GM19455 (cell line): Measurements from ENCODE around the gene EVC.

Source experiments
- ATAC-seq: cut with Tn5 transposase; IDR thresholded peaks from one replicate; pipeline ENCODE4 v1.9.1; 2021; ENCODE audit not compliant: unreplicated experiment

EVC gene

DNA sequence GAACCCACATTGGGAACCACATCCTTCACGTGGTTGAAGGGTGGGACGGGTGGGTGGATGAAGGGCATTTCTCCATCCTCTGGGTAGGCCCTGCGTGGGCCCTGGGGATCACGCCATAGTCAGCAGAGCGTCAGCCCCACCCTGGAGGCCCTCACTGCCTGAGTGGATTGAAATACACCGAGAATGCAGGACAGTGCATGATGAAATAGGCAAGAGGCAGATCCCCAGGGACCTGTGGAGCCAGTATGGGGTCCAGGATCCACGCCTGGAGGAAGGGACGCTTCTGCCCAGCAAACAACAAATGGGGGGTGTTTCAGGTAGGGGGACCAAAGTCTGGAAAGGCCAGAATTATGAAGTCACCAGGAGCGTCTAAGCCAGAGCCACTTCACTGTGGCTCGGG lies 19.4 kb downstream of the EVC start:
- ATAC-seq, result no peak

DNA sequence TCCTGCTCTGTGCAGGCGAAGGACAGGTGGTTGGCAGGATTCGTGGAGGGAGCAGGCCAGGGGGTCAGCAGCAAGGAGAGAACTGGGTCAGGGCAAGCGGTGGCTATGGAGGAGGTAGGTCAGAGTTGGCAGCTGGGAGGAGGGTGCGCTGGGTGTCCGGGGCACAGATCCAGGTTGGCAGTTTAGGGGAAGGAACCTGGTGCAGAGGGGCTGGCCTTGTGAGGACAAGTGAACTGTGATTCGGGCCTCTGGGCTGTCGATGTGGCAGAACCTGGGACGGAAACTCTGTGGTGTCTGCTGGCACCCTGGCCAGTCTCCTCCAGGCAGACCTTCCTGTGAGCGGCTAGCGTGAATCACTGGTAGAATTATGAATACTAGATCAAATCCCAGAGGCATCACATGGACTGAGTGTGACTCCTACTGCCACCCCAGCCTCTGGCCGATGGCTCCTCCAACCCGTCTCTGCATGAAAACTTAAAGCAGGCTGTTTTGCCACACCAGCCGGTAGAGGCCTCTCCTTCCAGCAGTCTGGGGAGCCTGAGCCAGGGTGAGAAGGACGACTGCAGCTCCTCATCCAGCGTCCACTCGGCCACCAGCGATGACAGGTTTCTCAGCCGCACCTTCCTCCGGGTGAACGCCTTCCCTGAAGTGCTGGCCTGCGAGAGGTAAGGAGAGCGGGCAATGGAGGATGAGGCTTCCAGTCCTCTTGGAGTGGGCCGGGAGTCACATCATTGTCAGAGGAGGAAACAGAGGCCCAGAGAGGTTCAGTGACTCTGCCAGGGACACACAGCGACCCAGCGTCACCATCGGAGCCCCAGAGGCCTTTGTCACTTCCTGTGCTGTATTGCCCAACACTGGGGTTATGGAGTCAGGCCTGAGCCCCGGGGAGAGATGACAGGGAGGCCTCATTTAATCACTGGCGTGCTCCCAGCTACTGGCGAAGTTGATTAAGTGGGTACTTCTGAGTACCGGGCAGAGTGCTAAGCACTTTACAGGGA lies 20.3 kb downstream of the EVC start:
- no peak for ATAC-seq

DNA sequence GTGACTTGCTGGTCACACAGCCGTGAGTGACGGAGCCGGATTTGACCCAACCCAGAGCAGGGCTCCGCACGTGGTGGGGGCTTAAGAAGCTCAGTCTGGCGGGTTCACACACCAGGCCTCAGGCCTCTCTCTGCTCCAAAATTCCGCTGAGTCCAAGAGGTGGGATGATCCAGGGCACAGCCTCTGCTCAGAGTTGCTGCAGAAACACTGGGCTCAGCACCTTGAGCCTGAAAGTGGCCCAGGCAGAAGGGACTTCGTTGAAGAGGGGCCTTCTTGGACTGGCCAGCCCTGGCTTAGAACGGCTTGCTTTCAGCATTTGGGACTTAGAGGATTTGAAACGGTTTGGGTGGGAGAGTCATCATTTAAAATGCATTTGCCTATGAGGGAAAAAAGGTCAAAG lies 21.2 kb downstream of the EVC start:
- ATAC-seq, result no peak

DNA sequence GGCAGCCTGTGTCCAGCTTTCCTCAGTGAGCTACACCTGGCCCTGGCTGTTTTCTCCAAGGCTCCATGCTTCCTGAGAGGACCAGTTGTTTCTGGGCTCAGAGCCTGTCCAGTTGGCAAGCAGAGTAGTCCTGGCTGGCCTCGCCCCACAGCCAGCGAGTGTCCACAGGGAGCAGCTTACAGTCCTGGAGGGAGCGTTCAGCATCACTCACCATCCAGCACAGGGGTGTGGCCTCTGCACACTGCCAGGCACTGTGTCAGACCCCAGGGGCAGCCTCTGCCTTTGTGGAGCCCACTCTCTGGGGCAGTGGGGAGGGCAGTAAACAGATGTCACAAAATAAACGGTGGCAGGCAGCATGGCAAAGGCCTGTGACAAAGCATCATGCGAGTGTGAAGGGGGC lies 23.9 kb downstream of the EVC start:
- no peak for ATAC-seq

DNA sequence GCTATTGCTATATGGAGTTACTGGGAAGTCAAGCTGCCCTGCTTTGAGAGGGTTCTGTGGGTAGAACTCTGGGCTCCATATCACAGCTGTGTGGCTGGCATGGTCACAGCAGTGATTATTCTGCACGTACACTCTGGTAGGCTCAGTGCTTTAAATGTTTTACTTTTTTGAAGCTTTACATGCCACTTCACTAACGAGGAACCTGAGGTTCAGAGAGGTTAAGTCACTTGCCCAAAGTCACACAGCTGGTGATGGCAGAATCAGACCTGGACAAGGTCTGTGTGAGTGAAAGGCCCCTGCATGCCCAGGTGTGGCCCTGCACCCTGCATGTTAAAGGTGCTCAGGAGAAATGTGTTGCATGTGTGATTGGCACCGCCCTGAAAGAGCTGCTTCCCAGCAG lies 24.5 kb downstream of the EVC start:
- no peak for ATAC-seq

DNA sequence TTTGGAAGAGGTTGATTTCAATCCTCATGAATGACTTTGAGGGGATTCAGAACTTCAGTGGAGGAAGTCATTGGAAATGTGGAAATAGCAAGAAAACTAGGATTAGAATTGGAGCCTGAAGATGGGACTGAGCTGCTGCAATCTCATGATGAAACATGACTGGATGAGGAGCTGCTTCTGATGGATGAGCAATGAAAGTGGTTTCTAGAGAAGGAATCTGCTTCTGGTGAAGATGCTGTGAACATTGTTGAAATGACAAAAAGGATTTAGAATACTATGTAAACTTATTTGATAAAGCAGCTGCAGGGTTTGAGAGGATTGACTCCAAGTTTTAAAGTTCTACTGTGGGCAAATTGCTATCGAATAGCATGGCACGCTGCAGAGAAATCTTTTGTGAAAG lies 27.1 kb downstream of the EVC start:
- no peak for ATAC-seq

DNA sequence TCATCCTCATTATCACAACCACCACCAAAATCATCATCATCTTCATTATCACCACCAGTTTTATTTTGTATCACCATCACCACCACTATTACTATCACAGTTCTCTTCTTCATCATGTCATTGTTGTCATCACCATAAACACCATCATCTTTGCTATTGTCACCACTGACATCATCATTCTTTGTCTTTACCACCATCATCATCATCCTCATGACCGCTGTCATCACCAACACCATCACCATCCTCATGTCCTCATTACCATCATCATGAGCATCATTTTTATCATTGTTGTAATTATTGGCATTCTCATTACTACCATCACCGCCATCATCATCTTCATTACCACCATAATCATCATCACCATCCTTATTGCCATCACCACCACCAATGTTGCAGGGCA lies 31.4 kb downstream of the EVC start:
- no peak for ATAC-seq

DNA sequence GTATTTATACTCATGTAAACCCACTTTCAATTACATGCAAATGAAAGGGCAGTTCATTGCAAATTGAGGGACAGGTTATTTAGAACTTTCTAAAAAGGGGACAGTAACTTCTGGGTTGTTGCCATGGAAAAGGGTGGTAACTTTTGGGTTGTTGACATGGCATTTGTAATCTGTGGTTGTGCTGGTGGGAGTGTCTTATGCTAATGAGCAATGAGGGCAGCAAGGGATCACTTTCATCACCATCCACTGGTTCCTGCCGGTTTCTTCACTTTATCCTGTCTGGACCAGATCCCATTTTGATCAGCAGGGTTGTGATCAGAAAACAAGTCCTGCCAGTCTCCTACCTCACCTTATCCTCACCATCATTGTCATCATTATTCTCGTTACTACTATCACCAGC lies 32.0 kb downstream of the EVC start:
- no peak for ATAC-seq

DNA sequence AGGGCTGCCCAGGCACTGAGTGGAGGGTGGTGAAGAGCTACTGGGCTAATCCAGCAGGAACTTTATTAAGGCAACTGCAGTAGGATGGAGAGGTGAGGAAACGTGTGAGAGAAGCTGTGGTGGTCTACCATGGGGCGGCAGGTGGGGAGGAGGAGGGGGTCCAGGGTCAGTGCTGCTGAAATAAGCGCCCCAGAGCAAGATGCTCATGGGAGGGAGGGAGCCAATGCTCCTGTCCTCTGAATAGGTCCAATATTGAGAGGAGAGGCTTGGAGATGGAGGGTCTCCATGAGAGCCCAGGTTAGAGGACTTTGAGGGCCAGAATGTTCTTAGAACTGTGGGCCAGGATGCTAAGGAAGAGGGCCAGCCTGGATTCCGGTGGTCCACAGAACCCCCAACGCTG lies 35.2 kb downstream of the EVC start:
- no peak for ATAC-seq

DNA sequence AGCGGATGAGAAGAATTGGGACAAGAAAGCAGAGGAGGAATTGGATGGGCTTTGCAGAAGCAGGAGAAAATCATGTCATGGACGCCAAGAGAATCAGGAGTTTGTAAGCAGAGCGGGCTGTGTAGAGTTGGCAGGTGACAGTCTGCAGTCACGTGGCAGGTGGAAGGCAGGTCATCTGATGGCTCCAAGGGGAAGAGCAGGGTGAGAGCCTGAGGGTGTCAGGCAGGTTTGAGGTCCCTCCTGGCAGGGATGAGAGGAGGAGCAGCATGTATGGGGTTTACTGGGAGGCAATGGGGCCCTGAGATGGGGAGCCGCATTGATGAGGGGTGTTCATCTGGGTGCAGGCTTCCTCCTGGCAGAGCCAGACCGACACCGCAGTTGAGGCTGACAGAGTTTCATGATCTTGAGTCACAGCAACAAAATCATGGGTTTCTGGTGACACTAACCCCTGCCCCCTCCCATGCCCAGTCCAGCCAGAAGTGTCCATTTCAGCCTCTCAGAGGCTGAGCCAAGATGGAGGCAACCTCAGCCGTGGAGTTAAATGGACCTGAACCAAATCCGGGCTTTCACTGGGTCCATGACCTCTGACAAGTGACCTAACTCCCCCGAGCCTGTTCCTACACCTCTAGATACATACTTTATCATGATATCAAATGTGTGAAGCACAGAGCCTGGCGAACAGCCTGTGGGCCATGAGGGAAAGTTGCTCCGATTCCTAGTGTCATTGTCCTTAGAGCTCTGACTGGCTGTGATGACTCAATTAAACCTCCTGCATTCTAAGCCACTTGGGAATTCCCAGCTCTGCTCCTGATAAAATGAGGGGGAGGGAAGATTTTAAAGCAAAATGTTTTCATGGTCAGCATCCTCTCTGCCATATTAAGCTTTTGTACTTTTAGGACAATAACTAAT lies 36.1 kb downstream of the EVC start:
- ATAC-seq, result no peak

DNA sequence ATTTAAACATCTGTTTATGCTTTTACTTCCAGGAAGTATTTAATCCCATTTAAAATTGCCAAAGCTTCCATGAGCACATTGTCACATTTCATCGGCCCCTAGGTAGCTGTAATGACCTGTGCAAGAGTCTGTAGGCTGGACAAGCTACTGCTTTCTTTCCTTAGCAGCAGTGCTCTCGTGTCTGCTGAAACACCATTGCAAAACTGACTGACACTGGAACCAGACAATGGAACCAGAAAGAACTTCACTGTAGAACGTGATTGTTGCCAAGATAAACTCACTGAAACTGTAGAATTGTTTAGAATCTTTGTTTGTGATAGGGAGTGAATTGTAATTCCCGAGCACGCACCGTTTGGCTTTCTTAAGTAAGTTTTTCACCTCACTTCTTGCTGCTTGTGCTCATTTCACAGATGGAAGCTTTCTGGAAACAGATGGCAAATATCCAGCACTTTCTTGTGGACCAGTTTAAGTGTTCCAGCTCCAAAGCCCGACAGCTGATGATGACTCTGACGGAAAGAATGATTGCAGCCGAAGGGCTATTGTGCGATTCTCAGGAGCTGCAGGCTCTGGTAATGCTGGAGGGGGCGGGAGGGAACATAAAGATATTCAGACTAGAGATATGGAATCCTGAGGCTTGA lies 36.9 kb downstream of the EVC start:
- ATAC-seq, result no peak

DNA sequence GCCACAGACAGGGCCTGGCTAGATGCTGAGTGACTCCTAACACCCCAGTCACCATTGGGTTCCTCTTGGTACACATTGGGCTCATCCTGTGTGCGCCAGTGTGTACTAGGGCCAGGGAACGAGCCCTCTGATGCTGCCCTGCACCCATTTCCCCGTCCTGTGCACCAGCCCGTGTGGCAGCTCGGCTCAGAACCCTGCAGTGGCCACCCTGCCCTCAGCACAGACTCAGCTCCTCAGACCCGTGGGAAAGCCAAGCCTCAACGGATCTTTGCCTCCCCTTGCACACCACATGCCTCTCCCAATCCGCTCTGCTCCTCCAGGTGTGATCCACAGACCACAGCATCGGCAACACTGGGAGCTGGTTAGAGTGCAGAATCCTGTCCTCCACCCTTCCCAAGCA lies 38.6 kb downstream of the EVC start:
- ATAC-seq, result no peak

DNA sequence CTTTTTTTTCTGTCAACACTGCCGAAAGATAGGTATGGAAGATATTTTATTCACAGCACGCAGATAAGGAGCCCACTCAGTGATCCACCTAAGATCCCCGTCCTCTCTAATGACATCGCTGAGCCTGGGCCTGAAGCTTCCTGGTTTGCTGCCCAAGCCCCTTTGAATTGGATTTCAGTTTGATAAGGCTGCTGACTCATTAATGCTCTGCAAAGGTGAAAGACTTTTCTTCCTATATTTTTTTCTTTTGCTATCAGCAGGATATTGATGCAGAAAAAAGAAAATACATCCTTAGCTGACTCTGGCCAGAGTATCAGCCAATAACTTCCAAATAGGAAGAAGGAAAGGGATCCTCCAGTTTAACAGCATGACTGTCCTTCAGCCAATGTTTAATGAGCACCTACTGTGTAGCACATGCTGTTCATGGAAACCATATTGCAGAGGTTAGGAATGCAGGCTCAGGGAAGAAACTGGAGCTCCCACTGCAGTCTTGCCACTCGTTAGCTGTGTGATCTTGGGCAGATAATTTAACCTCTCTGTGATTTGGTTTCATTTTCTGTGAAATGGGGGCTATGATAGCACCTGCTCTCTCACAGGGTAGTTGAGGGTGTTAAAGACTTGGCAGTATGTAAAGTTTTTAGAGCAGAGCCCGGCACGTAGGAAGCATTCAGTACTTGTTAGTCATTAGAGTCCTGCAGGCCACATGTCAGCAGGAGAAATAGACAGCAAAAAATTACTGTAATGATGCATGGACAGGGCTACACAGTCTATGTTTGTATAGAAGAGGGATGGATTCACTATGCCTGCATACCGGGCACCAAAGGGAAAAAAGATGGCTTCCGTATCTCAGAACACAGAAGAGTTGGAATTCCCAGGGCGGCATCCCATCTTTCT lies 39.3 kb downstream of the EVC start:
- ATAC-seq, result no peak

DNA sequence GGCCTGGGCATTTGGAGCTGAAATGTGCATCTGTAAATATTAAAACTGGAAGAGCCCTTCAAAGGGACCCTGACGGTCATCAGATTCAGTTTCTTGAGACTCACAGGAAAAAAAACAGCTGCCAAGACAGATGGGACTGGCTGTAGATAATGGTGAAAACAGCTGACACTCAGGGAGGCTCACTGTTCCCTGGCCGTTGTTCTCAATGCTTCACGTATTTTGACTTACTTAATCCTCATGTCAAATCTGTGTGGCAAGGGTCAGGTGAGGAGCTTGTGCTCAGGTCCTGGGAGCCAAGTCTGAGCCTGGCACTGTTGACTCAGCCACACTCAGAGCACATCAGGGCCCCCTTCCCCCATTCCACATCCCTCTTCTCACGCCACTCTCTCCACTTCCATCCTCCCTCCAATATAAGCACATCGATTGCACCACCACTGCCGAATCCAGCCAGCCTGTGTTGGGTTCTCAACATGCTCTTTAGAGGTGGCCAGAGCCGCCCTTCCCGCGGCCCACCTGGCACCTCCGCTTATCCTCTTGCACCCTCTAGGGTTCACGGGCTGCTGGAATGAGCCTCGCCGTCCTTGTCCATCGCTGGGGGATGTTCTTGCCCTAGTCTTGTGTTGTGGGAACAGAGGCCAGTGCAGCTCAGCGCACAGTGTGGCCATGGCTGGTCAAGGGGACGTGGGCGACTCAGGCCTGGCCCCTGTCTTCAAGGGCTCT lies 40.1 kb downstream of the EVC start:
- ATAC-seq, result no peak

DNA sequence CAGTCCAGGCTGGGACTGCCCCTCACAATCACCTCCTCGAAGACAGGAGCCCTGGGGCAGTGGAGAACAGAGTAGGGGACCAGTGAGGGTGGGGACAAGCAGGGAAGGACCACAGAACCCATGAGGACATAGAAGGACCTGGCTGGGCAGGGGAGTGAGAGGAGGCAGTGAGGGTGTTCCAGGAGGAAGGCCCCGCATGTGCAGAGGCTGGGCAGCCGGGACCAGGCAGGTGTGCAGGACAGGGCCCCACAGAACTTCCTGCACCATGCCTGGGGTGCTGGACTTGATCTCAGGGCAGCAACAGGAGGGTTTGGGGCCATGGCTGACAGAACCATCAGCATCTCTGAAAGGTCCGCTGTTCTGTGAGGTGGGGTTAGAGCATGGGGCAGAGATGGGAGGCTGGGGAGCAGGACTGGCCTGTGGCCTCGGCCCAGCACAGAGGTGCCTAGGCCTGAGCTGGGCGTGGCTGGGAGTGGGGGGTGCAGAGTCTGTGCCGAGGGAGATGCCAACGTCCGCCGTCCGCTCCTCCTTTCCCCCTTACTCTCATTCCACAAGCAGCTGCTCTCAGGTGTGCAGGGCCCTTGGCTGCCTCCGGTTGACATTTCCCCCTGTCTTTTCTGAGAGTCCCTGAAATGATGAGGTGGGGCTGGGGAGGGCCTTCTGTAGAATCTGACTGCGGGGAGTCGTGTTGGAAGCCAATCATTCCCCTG lies 40.8 kb downstream of the EVC start:
- no peak for ATAC-seq

DNA sequence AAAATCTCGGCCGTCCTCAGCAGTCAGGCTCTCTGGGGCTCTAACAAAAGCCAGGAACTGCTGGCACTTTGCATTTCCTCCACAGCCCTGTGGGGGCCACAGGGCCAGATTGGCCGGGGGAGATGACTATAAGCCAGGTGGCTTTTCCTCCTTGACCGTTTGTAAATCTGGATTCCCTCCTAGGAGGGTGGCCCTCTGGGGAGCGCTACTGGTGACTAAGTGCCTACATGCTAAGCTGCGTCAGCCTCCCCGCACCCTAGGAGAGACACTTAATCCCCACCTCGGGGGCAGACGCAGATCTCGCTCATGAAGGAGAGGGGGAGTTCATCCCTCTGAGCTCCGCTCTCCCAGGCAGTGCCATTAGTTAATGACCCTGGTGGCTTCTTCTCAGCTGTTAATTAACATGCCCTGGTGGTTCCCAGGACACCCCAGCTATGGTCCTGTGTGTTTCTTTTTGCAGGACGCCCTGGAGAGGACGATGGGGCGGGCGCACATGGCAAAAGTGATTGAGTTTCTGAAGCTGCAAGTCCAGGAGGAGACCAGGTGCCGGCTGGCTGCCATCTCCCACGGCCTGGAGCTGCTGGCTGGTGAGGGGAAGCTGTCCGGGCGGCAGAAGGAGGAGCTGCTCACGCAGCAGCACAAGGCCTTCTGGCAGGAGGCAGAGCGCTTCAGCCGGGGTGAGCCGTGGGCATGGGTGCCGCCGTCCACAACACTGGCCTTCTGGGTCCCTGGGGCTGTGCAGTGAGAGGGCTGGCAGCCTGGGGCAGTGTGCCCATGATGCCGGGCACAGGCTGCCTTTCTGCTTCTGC lies 41.6 kb downstream of the EVC start:
- no peak for ATAC-seq

DNA sequence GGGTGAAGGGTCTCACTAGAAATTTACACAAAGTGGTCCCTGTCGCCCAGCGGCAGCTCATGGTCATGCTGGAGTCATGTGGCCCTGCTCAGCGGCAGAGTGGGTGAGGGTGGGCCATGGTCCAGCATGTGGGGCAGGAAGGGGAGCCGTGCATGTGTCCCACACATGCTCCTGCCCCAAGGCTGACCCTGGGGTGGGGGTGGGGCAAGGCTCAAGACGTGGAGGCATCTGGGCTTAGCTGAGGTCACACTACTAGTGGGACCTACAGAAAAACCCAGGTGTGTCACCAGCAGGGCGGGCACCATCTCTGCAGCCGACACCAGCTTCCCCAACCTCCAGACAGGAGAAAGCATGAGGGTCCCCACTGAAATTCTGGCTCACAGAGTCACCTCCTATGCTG lies 42.4 kb downstream of the EVC start:
- ATAC-seq, result no peak

DNA sequence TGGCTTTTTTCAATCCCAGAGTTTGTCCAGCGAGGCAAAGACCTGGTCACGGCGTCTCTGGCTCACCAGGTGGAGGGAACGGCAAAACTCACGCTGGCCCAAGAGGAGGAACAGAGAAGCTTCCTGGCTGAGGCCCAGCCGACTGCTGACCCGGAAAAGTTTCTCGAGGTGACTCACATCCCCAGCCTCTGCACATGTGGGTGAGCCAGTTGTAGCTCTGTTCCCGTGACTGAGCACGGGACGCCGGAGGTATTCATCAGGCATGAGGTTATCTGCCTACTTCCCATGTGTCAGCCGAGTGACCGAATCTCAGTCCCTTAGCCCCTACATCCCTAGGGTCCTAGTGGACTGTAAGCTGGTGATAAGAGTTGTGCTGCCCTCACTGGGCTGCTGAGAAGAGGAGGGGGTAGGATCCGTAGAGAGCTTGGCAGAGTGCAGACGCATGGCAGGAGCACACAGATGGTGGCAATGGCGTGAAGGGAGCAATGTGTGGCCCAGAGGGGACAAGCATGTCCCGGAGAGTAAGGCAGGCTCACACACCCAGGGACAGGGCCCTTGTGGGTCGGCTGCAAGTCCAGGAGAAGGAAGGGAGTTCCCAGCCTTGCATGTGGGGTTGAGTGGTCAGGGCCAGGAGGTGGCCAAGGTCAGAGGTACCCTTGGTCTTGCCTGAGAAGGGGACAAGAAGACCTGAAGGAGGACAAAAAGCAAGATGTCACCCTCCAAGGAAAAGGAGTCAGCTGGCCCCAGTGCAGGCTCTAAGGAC lies 42.9 kb downstream of the EVC start:
- no peak for ATAC-seq
